GM23338 (cell line): ENCODE measurements around the gene SLC27A3.

Source experiments
- CREB1 ChIP-seq: fragments of 250-450 bp; sonication (Bioruptor Pico); IDR thresholded peaks from 2 replicates; pipeline ENCODE4 v1.5.0; 2020; ENCODE audit warnings: low read depth, mild to moderate bottlenecking, moderate library complexity
- EZH2 ChIP-seq: fragments of 200-600 bp; sonication (generic); IDR thresholded peaks from one replicate; pipeline ENCODE4 v1.8.0; 2017; ENCODE audit warnings: antibody characterized with exemption, mild to moderate bottlenecking, low read depth; ENCODE audit not compliant: unreplicated experiment
- EZH2phosphoT487 ChIP-seq: fragments of 200-600 bp; sonication (generic); IDR thresholded peaks from one replicate; pipeline ENCODE4 v1.8.1; 2018; ENCODE audit warnings: antibody characterized with exemption; ENCODE audit not compliant: unreplicated experiment
- JUNB ChIP-seq: IDR thresholded peaks from one replicate; pipeline ENCODE4 v1.6.1; 2016; ENCODE audit warnings: antibody characterized with exemption; ENCODE audit not compliant: unreplicated experiment
- NANOG ChIP-seq: IDR thresholded peaks from 2 replicates; pipeline ENCODE4 v1.6.1; 2016; ENCODE audit warnings: antibody characterized with exemption, borderline replicate concordance
- POLR2AphosphoS5 ChIP-seq: IDR thresholded peaks from 2 replicates; pipeline ENCODE4 v1.6.1; 2016; ENCODE audit warnings: antibody characterized with exemption, low read depth
- REST ChIP-seq: IDR thresholded peaks from one replicate; pipeline ENCODE4 v1.6.1; 2018; ENCODE audit warnings: antibody characterized with exemption; ENCODE audit not compliant: unreplicated experiment
- STAT1 ChIP-seq: IDR thresholded peaks from one replicate; pipeline ENCODE4 v1.6.1; 2016; ENCODE audit warnings: antibody characterized with exemption; ENCODE audit not compliant: unreplicated experiment
- ZNF331 ChIP-seq: fragments of 250-450 bp; sonication (Bioruptor Pico); IDR thresholded peaks from 2 replicates; pipeline ENCODE4 v1.5.0; 2020; ENCODE audit warnings: low read depth, mild to moderate bottlenecking, moderate library complexity
- ZNF462 ChIP-seq: fragments of 250-450 bp; sonication (Bioruptor Pico); IDR thresholded peaks from 2 replicates; pipeline ENCODE4 v1.5.0; 2020; ENCODE audit warnings: mild to moderate bottlenecking, moderate library complexity
- TF ChIP-seq, protein P1 (sequence below), 2 experiments: fragments of 200-600 bp in 1 of 2; sonication (generic) in 1 of 2; conservative IDR thresholded peaks; 2 replicates each; pipeline versions ENCODE4 v1.5.1 to v1.6.1; 2016 to 2017; ENCODE audit warnings: antibody characterized with exemption in 2 of 2, low read depth in 2 of 2, mild to moderate bottlenecking in 2 of 2, moderate library complexity in 1 of 2
- TF ChIP-seq, protein P2 (sequence below): IDR thresholded peaks from 2 replicates; pipeline ENCODE4 v1.6.1; 2016; ENCODE audit warnings: antibody characterized with exemption

DNA sequence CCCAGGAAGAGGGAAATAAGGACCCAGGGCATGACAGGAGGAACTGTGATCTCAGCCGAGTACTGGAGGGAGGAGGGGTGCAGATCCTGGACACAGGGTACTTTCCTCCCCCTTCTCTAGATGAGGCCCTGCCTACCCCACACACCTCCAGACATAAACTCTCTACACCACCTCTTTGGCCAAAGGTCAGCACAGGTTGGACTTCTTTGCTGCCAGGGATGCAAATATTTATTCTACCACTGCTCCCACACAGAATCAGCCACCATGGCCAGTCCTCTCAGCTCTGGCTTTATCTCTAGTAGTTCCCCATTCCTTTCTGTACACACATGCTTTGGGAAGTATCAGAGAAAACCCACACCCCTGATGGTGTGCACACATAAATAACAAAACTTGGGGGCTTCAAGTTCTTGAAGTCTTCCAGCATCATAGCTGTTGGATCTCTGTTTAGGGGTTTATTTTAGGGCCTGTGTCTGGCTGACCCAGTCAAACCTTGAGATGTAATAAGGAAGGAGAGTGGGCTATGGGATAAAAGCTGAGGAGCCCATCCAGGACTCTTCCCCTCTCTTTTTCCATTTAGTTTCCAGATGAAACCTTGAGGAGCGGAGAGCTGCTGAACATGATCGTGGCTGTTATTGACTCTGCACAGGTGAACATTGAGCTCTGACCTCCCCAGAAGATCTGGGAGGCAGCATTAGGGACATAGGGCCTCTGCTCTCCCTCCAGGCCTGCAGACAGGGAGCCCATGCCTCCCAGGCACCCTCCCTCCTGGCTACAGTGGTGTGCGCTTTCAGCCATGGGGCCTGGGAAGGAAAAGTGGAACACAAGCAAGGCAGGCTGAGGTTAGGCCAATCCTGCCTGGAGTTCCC, 6.7 kb upstream of the SLC27A3 start:
- TF ChIP-seq EZH2 (no peak), EZH2phosphoT487 (no peak), REST (no peak), POLR2AphosphoS5 (no peak), JUNB (no peak), NANOG (no peak), CREB1 (no peak), ZNF331 (CRISPR knock-in tag) (no peak), STAT1 (no peak), ZNF462 (CRISPR knock-in tag) (no peak)
- TF ChIP-seq, protein P1, sequence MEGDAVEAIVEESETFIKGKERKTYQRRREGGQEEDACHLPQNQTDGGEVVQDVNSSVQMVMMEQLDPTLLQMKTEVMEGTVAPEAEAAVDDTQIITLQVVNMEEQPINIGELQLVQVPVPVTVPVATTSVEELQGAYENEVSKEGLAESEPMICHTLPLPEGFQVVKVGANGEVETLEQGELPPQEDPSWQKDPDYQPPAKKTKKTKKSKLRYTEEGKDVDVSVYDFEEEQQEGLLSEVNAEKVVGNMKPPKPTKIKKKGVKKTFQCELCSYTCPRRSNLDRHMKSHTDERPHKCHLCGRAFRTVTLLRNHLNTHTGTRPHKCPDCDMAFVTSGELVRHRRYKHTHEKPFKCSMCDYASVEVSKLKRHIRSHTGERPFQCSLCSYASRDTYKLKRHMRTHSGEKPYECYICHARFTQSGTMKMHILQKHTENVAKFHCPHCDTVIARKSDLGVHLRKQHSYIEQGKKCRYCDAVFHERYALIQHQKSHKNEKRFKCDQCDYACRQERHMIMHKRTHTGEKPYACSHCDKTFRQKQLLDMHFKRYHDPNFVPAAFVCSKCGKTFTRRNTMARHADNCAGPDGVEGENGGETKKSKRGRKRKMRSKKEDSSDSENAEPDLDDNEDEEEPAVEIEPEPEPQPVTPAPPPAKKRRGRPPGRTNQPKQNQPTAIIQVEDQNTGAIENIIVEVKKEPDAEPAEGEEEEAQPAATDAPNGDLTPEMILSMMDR (conservative IDR thresholded peaks at IDR 0.05; ENCODE audit: low read depth in 2 of 2), result no peak
- TF ChIP-seq, protein P2, sequence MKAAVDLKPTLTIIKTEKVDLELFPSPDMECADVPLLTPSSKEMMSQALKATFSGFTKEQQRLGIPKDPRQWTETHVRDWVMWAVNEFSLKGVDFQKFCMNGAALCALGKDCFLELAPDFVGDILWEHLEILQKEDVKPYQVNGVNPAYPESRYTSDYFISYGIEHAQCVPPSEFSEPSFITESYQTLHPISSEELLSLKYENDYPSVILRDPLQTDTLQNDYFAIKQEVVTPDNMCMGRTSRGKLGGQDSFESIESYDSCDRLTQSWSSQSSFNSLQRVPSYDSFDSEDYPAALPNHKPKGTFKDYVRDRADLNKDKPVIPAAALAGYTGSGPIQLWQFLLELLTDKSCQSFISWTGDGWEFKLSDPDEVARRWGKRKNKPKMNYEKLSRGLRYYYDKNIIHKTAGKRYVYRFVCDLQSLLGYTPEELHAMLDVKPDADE, result no peak
